Measurements from ENCODE around the gene HMCES.

DNA sequence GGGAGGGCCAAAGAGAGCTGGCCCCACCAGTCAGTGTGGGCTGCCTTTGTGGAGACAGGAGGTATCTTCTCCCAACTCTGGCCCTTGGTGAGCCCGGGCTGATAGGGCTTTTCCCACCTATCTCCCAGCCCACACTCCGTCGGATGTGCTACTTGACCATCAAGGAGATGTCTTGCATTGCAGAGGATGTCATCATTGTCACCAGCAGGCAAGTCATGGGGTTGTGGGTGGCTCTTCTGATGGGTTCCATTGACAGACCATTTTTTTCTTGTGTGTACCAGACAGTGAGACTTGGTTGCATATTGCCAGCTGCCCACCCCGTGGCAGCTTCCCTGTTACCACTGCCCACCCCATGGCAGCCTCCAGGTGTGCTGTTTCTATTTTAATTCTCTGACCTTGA lies 25.9 kb upstream of the HMCES start:
- TF ChIP-seq, protein P1, sequence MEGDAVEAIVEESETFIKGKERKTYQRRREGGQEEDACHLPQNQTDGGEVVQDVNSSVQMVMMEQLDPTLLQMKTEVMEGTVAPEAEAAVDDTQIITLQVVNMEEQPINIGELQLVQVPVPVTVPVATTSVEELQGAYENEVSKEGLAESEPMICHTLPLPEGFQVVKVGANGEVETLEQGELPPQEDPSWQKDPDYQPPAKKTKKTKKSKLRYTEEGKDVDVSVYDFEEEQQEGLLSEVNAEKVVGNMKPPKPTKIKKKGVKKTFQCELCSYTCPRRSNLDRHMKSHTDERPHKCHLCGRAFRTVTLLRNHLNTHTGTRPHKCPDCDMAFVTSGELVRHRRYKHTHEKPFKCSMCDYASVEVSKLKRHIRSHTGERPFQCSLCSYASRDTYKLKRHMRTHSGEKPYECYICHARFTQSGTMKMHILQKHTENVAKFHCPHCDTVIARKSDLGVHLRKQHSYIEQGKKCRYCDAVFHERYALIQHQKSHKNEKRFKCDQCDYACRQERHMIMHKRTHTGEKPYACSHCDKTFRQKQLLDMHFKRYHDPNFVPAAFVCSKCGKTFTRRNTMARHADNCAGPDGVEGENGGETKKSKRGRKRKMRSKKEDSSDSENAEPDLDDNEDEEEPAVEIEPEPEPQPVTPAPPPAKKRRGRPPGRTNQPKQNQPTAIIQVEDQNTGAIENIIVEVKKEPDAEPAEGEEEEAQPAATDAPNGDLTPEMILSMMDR (IDR thresholded peaks at IDR 0.05 in 8 of 11, conservative IDR thresholded peaks at IDR 0.05 in 3 of 11): no peak
- TF ChIP-seq POLR2A (IDR thresholded peaks at IDR 0.05) (no peak), POLR2AphosphoS5 (IDR thresholded peaks at IDR 0.05) (no peak)

Data from spleen (tissue), 7 donors.